ENCODE measurements around the gene DYNLT5.
"Not testable (repeated sequence)": the region's sequence is repeated elsewhere in the genome, so short reads cannot be mapped to it uniquely, and the experiment has no call there.

DYNLT5 gene

GRCh38 chr1:66732407-66733166, 19.7 kb upstream of the DYNLT5 start:
- no peak for TF ChIP-seq CTCF (IDR thresholded peaks at IDR 0.05; ENCODE audit: low read depth, low read length)
- no peak overlapping the region for H3K4me3 ChIP-seq (ENCODE audit: low read depth, low read length)

- no peak for TF ChIP-seq CTCF (IDR thresholded peaks at IDR 0.05; ENCODE audit: low read depth, low read length)
- H3K4me3 ChIP-seq (ENCODE audit: low read depth, low read length): no peak overlapping the region
Measured at GRCh38 chr1:66733348-66734017, 18.8 kb upstream of the DYNLT5 start.

- H3K4me3 ChIP-seq (ENCODE audit: low read depth, low read length): not testable (repeated sequence)
Measured at GRCh38 chr1:66734531-66734930, 17.7 kb upstream of the DYNLT5 start.

- no peak overlapping the region for H3K4me3 ChIP-seq (ENCODE audit: low read depth, low read length)
- TF ChIP-seq CTCF (IDR thresholded peaks at IDR 0.05; ENCODE audit: low read depth, low read length): no peak
Measured at GRCh38 chr1:66737836-66738235, 14.4 kb upstream of the DYNLT5 start.

GRCh38 chr1:66739401-66740157, 12.7 kb upstream of the DYNLT5 start:
- TF ChIP-seq CTCF (IDR thresholded peaks at IDR 0.05; ENCODE audit: low read depth, low read length): no peak
- H3K4me3 ChIP-seq (ENCODE audit: low read depth, low read length): no peak overlapping the region

- no peak overlapping the region for H3K4me3 ChIP-seq (ENCODE audit: low read depth, low read length)
- TF ChIP-seq CTCF (IDR thresholded peaks at IDR 0.05; ENCODE audit: low read depth, low read length): no peak
Measured at GRCh38 chr1:66745451-66745850, 6.8 kb upstream of the DYNLT5 start.

GRCh38 chr1:66747501-66747900, 4.8 kb upstream of the DYNLT5 start:
- no peak for TF ChIP-seq CTCF (IDR thresholded peaks at IDR 0.05; ENCODE audit: low read depth, low read length)
- H3K4me3 ChIP-seq (ENCODE audit: low read depth, low read length): no peak overlapping the region
